Left kidney (tissue), 2 donors: ENCODE measurements around the gene TPSG1. TPM values are rescaled to one million over a fixed set of nuclear protein-coding genes. Genes with fewer than 3 reads are reported as not detected.
"Not testable (repeated sequence)": the region's sequence is repeated elsewhere in the genome, so short reads cannot be mapped to it uniquely, and the experiment has no call there.

ENCODE experiments used
- DNase-seq: peaks from one replicate; pipeline ENCODE4 v3.0.0-alpha.2; 2013
- polyA plus RNA-seq: library from polyadenylated mRNA; unstranded; fragments of 120-200 nt; gene quantifications from one replicate; pipeline ENCODE4 v1.2.1, GENCODE V29; 2013; ENCODE audit not compliant: insufficient read length

Gene TPSG1
- polyA plus RNA-seq, 1 donor, result 0.85 TPM

GRCh38 chr16:1230471-1231212 is 5.6 kb upstream of the TPSG1 start:
- DNase-seq, result not testable (repeated sequence)

- DNase-seq, result not testable (repeated sequence)
Measured at GRCh38 chr16:1230084-1230470, 5.0 kb upstream of the TPSG1 start, which contains the start of gene TPSB2. Gene TPSB2 (minus strand): TSS chr16:1230184. CDS start chr16:1229951, 233 bp downstream.

DNA sequence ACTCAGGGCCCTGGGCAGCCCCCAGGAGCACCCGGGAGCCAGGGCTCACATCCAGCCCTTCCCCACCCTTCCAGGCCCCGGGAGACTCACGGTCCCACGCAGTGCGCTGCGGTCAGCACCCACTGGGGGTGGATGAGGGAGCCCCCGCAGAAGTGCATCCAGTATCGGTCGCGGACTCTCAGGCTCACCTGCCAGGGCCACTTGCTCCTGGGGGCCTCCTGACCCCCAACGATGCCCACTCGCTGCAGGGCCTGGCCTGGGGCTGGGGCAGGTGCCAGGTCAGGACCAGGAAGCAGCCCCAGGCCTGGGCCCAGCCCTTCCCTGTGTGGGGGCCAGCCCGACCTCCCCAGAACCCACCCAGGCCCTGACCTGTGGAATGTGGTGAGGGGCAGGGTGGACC is 4.4 kb upstream of the TPSG1 start:
- not testable (repeated sequence) for DNase-seq

- not testable (repeated sequence) for DNase-seq
Measured at GRCh38 chr16:1228227-1228626, 3.2 kb upstream of the TPSG1 start.

DNA sequence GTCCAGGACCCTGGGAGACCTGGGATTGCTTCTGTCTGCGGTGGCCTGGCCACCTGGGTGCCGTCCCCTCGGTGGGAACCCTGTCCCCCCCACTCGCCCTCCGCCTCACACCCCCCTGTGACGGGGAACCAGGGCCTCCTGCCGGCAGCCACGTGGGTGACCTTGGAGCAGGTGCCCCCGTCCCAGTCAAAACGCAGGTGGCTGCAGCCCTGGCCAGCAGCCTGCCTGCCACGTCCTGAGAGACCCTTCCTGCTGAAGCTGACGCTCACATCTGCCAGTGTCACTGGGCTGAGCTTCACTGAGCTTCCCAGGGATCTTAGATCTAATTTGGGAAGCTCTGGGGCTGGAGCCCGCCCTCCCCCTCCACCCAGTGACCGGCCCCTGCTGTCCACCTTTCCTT is 1.6 kb upstream of the TPSG1 start:
- not testable (repeated sequence) for DNase-seq

GRCh38 chr16:1225728-1226311 is 752 bp upstream of the TPSG1 start:
- DNase-seq, result not testable (repeated sequence)

- no peak for DNase-seq
Measured at GRCh38 chr16:1224558-1224957, 510 bp downstream of the TPSG1 start.

GRCh38 chr16:1223355-1224214 is 1.5 kb downstream of the TPSG1 start:
- DNase-seq, result no peak

- no peak for DNase-seq
Measured at GRCh38 chr16:1222553-1223354, 2.3 kb downstream of the TPSG1 start.

GRCh38 chr16:1221628-1222552 is 3.2 kb downstream of the TPSG1 start:
- no peak for DNase-seq

- DNase-seq, result no peak
Measured at GRCh38 chr16:1220841-1221627, 4.0 kb downstream of the TPSG1 start.

- DNase-seq, result no peak
Measured at GRCh38 chr16:1220098-1220728, 4.9 kb downstream of the TPSG1 start.

- no peak for DNase-seq
Measured at GRCh38 chr16:1218930-1219611, 6.0 kb downstream of the TPSG1 start.

DNA sequence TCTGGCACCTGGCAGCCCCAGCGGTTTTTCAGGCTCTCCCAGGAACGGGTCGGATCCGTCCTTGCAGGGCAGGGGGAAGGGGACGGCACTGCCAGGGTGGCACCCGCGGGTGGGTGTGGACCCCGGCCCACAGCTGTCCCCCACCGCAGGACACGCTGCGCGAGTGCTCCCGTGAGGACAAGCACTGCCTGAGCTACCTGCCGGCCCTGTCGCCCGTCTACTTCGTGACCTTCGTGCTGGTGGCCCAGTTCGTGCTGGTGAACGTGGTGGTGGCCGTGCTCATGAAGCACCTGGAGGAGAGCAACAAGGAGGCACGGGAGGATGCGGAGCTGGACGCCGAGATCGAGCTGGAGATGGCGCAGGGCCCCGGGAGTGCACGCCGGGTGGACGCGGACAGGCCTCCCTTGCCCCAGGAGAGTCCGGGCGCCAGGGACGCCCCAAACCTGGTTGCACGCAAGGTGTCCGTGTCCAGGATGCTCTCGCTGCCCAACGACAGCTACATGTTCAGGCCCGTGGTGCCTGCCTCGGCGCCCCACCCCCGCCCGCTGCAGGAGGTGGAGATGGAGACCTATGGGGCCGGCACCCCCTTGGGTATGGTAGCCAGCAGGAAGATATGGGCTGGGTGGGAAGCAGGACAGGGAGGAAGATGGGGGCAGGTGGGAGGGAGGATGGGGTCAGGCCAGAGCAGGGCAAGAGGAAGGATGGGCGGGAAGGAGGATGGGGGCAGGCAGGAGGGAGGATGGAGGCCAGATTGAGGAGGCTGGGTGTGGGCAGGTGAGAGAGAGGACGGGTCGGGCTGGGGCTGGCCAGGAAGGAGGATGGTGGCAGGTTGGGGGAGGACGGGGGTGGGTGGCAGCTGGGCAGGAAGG is 6.8 kb downstream of the TPSG1 start:
- no peak for DNase-seq

DNA sequence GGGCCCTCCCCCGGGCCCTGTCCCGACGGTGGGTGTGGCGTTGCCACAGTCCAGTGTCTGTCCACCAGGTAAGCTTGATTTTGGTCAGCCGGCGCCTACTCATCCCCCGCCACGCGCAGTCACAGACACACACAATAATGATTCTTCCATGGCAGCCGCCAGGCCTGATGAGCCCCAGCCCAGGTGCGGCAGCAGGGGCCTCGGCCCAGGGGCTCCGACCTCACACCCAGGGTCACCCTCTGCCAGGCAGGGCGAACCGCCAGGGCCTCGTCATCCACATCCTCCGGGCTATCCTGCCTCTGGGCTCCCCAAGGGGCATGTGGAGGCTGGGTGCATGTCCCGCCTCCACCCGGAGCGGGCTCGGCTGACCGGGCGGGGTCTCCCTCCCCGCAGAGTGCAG is 7.5 kb downstream of the TPSG1 start:
- DNase-seq, result no peak

GRCh38 chr16:1216681-1217400 is 8.2 kb downstream of the TPSG1 start:
- no peak for DNase-seq

- DNase-seq, result no peak
Measured at GRCh38 chr16:1216296-1216619, 8.8 kb downstream of the TPSG1 start.
